ENCODE measurements around the gene ITPR1. TPM values are rescaled to one million over a fixed set of nuclear protein-coding genes. Genes with fewer than 3 reads are reported as not detected.

The ITPR1 gene
- polyA plus RNA-seq, 1 donor from 2014 or later: 2.1 TPM

GRCh38 chr3:4495294-4496086 lies 2.3 kb downstream of the ITPR1 start:
- Histone ChIP-seq H3K27ac (ENCODE audit: low read length) (no peak overlapping the region), H3K36me3 (ENCODE audit: insufficient read depth, low read length) (no peaks in the 10 kb centered on the region), H3K9ac (ENCODE audit: low read length) (no peak overlapping the region), H2AFZ (ENCODE audit: low read depth, low read length) (no peak overlapping the region), H3K79me2 (replicated peaks; ENCODE audit: insufficient read depth, low read length) (no peaks in the 10 kb centered on the region), H3K9me3 (ENCODE audit: low read length) (no peaks in the 10 kb centered on the region), H3K9me2 (ENCODE audit: insufficient read depth, low read length) (no peaks in the 10 kb centered on the region), H4K20me1 (ENCODE audit: insufficient read depth) (no peaks in the 10 kb centered on the region), H3K4me3 (ENCODE audit: low read length) (no peak overlapping the region), H3F3A (ENCODE audit: insufficient read depth, low read length, poor library complexity, severe bottlenecking) (no peaks in the 10 kb centered on the region), H3K27me3 (ENCODE audit: insufficient read depth, low read depth, low read length) (peaks cover 18% of the 10 kb centered on the region), H3K4me2 (ENCODE audit: low read length) (no peak overlapping the region)
- TF ChIP-seq RAD21 (conservative IDR thresholded peaks at IDR 0.05) (no peak), REST (IDR thresholded peaks at IDR 0.05; ENCODE audit: borderline replicate concordance) (no peak), SMC3 (conservative IDR thresholded peaks at IDR 0.05; ENCODE audit: poor library complexity) (no peak), TAF1 (IDR thresholded peaks at IDR 0.05; ENCODE audit: low read depth) (no peak), CTCF (IDR thresholded peaks at IDR 0.05; ENCODE audit: poor library complexity, severe bottlenecking) (no peak), EP300 (conservative IDR thresholded peaks at IDR 0.05; ENCODE audit: poor library complexity, severe bottlenecking) (no peak), EZH2 (IDR thresholded peaks at IDR 0.05; ENCODE audit: borderline replicate concordance, insufficient read depth, low read length, poor library complexity, severe bottlenecking) (no peak), MXI1 (conservative IDR thresholded peaks at IDR 0.05; ENCODE audit: poor library complexity, severe bottlenecking) (no peak), POLR2AphosphoS5 (IDR thresholded peaks at IDR 0.05) (no peak)

GRCh38 chr3:4496087-4496452 lies 2.9 kb downstream of the ITPR1 start:
- TF ChIP-seq CTCF (IDR thresholded peaks at IDR 0.05; ENCODE audit: poor library complexity, severe bottlenecking) (no peak), TAF1 (IDR thresholded peaks at IDR 0.05; ENCODE audit: low read depth) (no peak), POLR2AphosphoS5 (IDR thresholded peaks at IDR 0.05) (no peak), EZH2 (IDR thresholded peaks at IDR 0.05; ENCODE audit: borderline replicate concordance, insufficient read depth, low read length, poor library complexity, severe bottlenecking) (no peak)
- no peaks in the 10 kb centered on the region for H3K9me2 ChIP-seq (ENCODE audit: insufficient read depth, low read length)
- no peak overlapping the region for H3K4me3 ChIP-seq (ENCODE audit: low read length)
- no peaks in the 10 kb centered on the region for H3K9me3 ChIP-seq (ENCODE audit: low read length)
- no peaks in the 10 kb centered on the region for H4K20me1 ChIP-seq (ENCODE audit: insufficient read depth)
- H3K4me2 ChIP-seq (ENCODE audit: low read length): no peak overlapping the region
- H3K36me3 ChIP-seq (ENCODE audit: insufficient read depth, low read length): no peaks in the 10 kb centered on the region
- no peak overlapping the region for H2AFZ ChIP-seq (ENCODE audit: low read depth, low read length)
- H3K9ac ChIP-seq (ENCODE audit: low read length): no peak overlapping the region
- H3K79me2 ChIP-seq (replicated peaks; ENCODE audit: insufficient read depth, low read length): no peaks in the 10 kb centered on the region
- no peaks in the 10 kb centered on the region for H3F3A ChIP-seq (ENCODE audit: insufficient read depth, low read length, poor library complexity, severe bottlenecking)
- no peak overlapping the region for H3K27ac ChIP-seq (ENCODE audit: low read length)
- peaks cover 18% of the 10 kb centered on the region for H3K27me3 ChIP-seq (ENCODE audit: insufficient read depth, low read depth, low read length)

Data from neural cell (in vitro differentiated cells).